ENCODE results near the gene HSD17B12. TPM values are rescaled to one million over a fixed set of nuclear protein-coding genes. Genes with fewer than 3 reads are reported as not detected.

The HSD17B12 gene
- total and polyA plus RNA-seq, 7 experiments from 2014 or later, result 20.3 to 39.5 (median 24.7) TPM

GRCh38 chr11:43892851-43893250 lies 212.3 kb downstream of the HSD17B12 start:
- H3K27ac ChIP-seq (ENCODE audit: low read depth, low read length), result no peak overlapping the region
- ChIA-PET CTCF (no interaction called here), POLR2A (no interaction called here)
- H3K4me1 Mint-ChIP-seq, result peaks cover 2 to 23% (median 15%) of the 10 kb centered on the region in 7 donors
- peaks cover 12 to 85% (median 14%) of the 10 kb centered on the region in 3 experiments for H3K36me3 ChIP-seq (ENCODE audit: control insufficient read depth in 2 of 3, insufficient read depth in 3 of 3, low read length in 3 of 3)
- H3K27me3 Mint-ChIP-seq, result no peaks in the 10 kb centered on the region
- H3K9me3 Mint-ChIP-seq, result no peaks in the 10 kb centered on the region
- no peaks in the 10 kb centered on the region for H3K9me3 ChIP-seq (ENCODE audit: control insufficient read depth in 2 of 3, low read length in 3 of 3)
- no peak for DNase-seq
- intact Hi-C loops (cut with micrococcal nuclease), result loop anchor here in 1 of 2 donors (10.0 kb wide), 1 partner anchor 172 kb away; the partner anchor contains the start of gene ACCS
- no peaks in the 10 kb centered on the region for H3K4me1 ChIP-seq (ENCODE audit: control insufficient read depth in 2 of 2, insufficient read depth in 2 of 2, low read length in 2 of 2)
- H3K27me3 ChIP-seq (ENCODE audit: control insufficient read depth in 2 of 2, insufficient read depth in 2 of 2, low read length in 2 of 2), result no peaks in the 10 kb centered on the region
- H3K27ac Mint-ChIP-seq, result no peak overlapping the region
- no peak overlapping the region for H3K4me3 Mint-ChIP-seq
- peaks cover 16 to 73% (median 33%) of the 10 kb centered on the region in 5 donors for H3K36me3 Mint-ChIP-seq
- no peak overlapping the region for H3K4me3 ChIP-seq (ENCODE audit: low read length)
- ATAC-seq, result no peak

- Histone ChIP-seq H3K9me3 (ENCODE audit: control insufficient read depth in 2 of 3, low read length in 3 of 3) (no peaks in the 10 kb centered on the region), H3K4me3 (ENCODE audit: low read length) (no peak overlapping the region), H3K27ac (ENCODE audit: low read depth, low read length) (no peak overlapping the region), H3K36me3 (ENCODE audit: control insufficient read depth in 2 of 3, insufficient read depth in 3 of 3, low read length in 3 of 3) (peaks cover 12 to 88% (median 27%) of the 10 kb centered on the region in 3 experiments), H3K27me3 (ENCODE audit: control insufficient read depth in 2 of 2, insufficient read depth in 2 of 2, low read length in 2 of 2) (no peaks in the 10 kb centered on the region), H3K4me1 (ENCODE audit: control insufficient read depth in 2 of 2, insufficient read depth in 2 of 2, low read length in 2 of 2) (no peaks in the 10 kb centered on the region)
- Mint-ChIP-seq H3K9me3 (no peaks in the 10 kb centered on the region), H3K27ac (peak overlapping the region in 1 of 9 donors; percentile 59), H3K4me3 (no peak overlapping the region), H3K36me3 (peaks cover 25 to 78% (median 31%) of the 10 kb centered on the region in 5 donors), H3K4me1 (peaks cover 2 to 23% (median 15%) of the 10 kb centered on the region in 7 donors), H3K27me3 (no peaks in the 10 kb centered on the region)
- CTCF ChIA-PET, result no interaction called here
- DNase-seq, result no peak
- POLR2A ChIA-PET, result no interaction called here
- no peak for ATAC-seq
- intact Hi-C loops (cut with micrococcal nuclease), result loop anchor here in 1 of 2 donors (10.0 kb wide), 1 partner anchor 170 kb away; the partner anchor contains the start of gene ACCS
These were observed 214.0 kb downstream of the HSD17B12 start for GRCh38 chr11:43894546-43894945.

GRCh38 chr11:43895601-43896000 lies 215.1 kb downstream of the HSD17B12 start:
- ATAC-seq, result no peak
- no peaks in the 10 kb centered on the region for H3K27me3 Mint-ChIP-seq
- no peak overlapping the region for H3K4me3 Mint-ChIP-seq
- no peak overlapping the region for H3K27ac ChIP-seq (ENCODE audit: low read depth, low read length)
- ChIA-PET POLR2A (no interaction called here), CTCF (no interaction called here)
- intact Hi-C loops (cut with micrococcal nuclease), result loop anchor here in 1 of 2 donors (10.0 kb wide), 1 partner anchor 169 kb away; the partner anchor contains the start of gene ACCS
- DNase-seq, result no peak
- H3K9me3 Mint-ChIP-seq, result no peaks in the 10 kb centered on the region
- no peaks in the 10 kb centered on the region for H3K27me3 ChIP-seq (ENCODE audit: control insufficient read depth in 2 of 2, insufficient read depth in 2 of 2, low read length in 2 of 2)
- H3K36me3 ChIP-seq (ENCODE audit: control insufficient read depth in 2 of 3, insufficient read depth in 3 of 3, low read length in 3 of 3), result peaks cover 10 to 86% (median 27%) of the 10 kb centered on the region in 3 experiments
- H3K4me1 Mint-ChIP-seq, result peaks cover 0 to 15% (median 9%) of the 10 kb centered on the region in 7 donors
- no peaks in the 10 kb centered on the region for H3K9me3 ChIP-seq (ENCODE audit: control insufficient read depth in 2 of 3, low read length in 3 of 3)
- no peaks in the 10 kb centered on the region for H3K4me1 ChIP-seq (ENCODE audit: control insufficient read depth in 2 of 2, insufficient read depth in 2 of 2, low read length in 2 of 2)
- H3K27ac Mint-ChIP-seq, result no peak overlapping the region
- H3K36me3 Mint-ChIP-seq, result peaks cover 20 to 72% (median 27%) of the 10 kb centered on the region in 5 donors
- H3K4me3 ChIP-seq (ENCODE audit: low read length), result no peak overlapping the region

DNA sequence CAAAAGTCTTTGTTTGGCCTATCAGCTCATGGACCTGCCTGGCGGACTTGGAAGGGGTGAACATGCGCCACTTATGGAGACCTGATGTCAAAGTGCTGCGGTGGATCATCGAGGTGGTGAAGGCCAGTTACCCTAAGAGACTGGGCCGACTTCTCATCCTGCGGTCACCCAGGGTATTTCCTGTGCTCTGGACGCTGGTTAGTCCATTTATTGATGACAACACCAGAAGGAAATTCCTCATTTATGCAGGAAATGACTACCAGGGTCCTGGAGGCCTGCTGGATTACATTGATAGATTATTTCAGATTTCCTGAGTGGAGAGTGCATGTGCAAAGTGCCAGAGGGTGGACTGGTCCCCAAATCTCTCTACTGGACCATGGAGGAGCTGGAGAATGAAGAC lies 218.0 kb downstream of the HSD17B12 start:
- CTCF ChIA-PET, result no interaction called here
- Histone ChIP-seq H3K27ac (ENCODE audit: low read depth, low read length) (no peak overlapping the region), H3K27me3 (ENCODE audit: control insufficient read depth in 2 of 2, insufficient read depth in 2 of 2, low read length in 2 of 2) (no peaks in the 10 kb centered on the region)

GRCh38 chr11:43899094-43899493 lies 218.6 kb downstream of the HSD17B12 start:
- no peaks in the 10 kb centered on the region for H3K27me3 Mint-ChIP-seq
- H3K9me3 Mint-ChIP-seq, result no peaks in the 10 kb centered on the region
- Histone ChIP-seq H3K4me3 (ENCODE audit: low read length) (no peak overlapping the region), H3K27ac (ENCODE audit: low read depth, low read length) (no peak overlapping the region), H3K9me3 (ENCODE audit: control insufficient read depth in 2 of 3, low read length in 3 of 3) (no peaks in the 10 kb centered on the region), H3K36me3 (ENCODE audit: control insufficient read depth in 2 of 3, insufficient read depth in 3 of 3, low read length in 3 of 3) (peaks cover 14 to 88% (median 29%) of the 10 kb centered on the region in 3 experiments), H3K27me3 (ENCODE audit: control insufficient read depth in 2 of 2, insufficient read depth in 2 of 2, low read length in 2 of 2) (no peaks in the 10 kb centered on the region), H3K4me1 (ENCODE audit: control insufficient read depth in 2 of 2, insufficient read depth in 2 of 2, low read length in 2 of 2) (no peaks in the 10 kb centered on the region)
- no peak for DNase-seq
- peaks cover 0 to 19% (median 5%) of the 10 kb centered on the region in 7 donors for H3K4me1 Mint-ChIP-seq
- ChIA-PET CTCF (no interaction called here), POLR2A (no interaction called here)
- peaks cover 19 to 83% (median 41%) of the 10 kb centered on the region in 5 donors for H3K36me3 Mint-ChIP-seq
- no peak overlapping the region for H3K4me3 Mint-ChIP-seq
- ATAC-seq, result no peak
- intact Hi-C loops (cut with micrococcal nuclease), result loop anchor here in 1 of 2 donors (10.0 kb wide), 1 partner anchor 166 kb away; the partner anchor contains the start of gene ACCS
- no peak overlapping the region for H3K27ac Mint-ChIP-seq

More for the DNA sequence above, 218.0 kb downstream of the HSD17B12 start:
- ATAC-seq, result no peak
- Mint-ChIP-seq H3K9me3 (no peaks in the 10 kb centered on the region), H3K4me1 (peaks cover 0 to 18% (median 5%) of the 10 kb centered on the region in 7 donors), H3K36me3 (peaks cover 19 to 80% (median 37%) of the 10 kb centered on the region in 5 donors), H3K27me3 (no peaks in the 10 kb centered on the region), H3K4me3 (no peak overlapping the region), H3K27ac (no peak overlapping the region)
- peaks cover 14 to 88% (median 29%) of the 10 kb centered on the region in 3 experiments for H3K36me3 ChIP-seq (ENCODE audit: control insufficient read depth in 2 of 3, insufficient read depth in 3 of 3, low read length in 3 of 3)
- POLR2A ChIA-PET, result no interaction called here
- intact Hi-C loops (cut with micrococcal nuclease), result loop anchor here in 1 of 2 donors (10.0 kb wide), 1 partner anchor 166 kb away; the partner anchor contains the start of gene ACCS
- H3K4me3 ChIP-seq (ENCODE audit: low read length), result no peak overlapping the region
- no peaks in the 10 kb centered on the region for H3K4me1 ChIP-seq (ENCODE audit: control insufficient read depth in 2 of 2, insufficient read depth in 2 of 2, low read length in 2 of 2)
- H3K9me3 ChIP-seq (ENCODE audit: control insufficient read depth in 2 of 3, low read length in 3 of 3), result no peaks in the 10 kb centered on the region
- no peak for DNase-seq

- Histone ChIP-seq H3K4me3 (ENCODE audit: low read length) (no peak overlapping the region), H3K36me3 (ENCODE audit: control insufficient read depth in 2 of 3, insufficient read depth in 3 of 3, low read length in 3 of 3) (peaks cover 14 to 80% (median 29%) of the 10 kb centered on the region in 3 experiments), H3K4me1 (ENCODE audit: control insufficient read depth in 2 of 2, insufficient read depth in 2 of 2, low read length in 2 of 2) (no peaks in the 10 kb centered on the region), H3K27me3 (ENCODE audit: control insufficient read depth in 2 of 2, insufficient read depth in 2 of 2, low read length in 2 of 2) (no peaks in the 10 kb centered on the region), H3K27ac (ENCODE audit: low read depth, low read length) (no peak overlapping the region), H3K9me3 (ENCODE audit: control insufficient read depth in 2 of 3, low read length in 3 of 3) (no peaks in the 10 kb centered on the region)
- ChIA-PET POLR2A (no interaction called here), CTCF (no interaction called here)
- peaks cover 0 to 23% (median 12%) of the 10 kb centered on the region in 7 donors for H3K4me1 Mint-ChIP-seq
- H3K9me3 Mint-ChIP-seq, result no peaks in the 10 kb centered on the region
- H3K36me3 Mint-ChIP-seq, result peaks cover 13 to 72% (median 50%) of the 10 kb centered on the region in 5 donors
- no peaks in the 10 kb centered on the region for H3K27me3 Mint-ChIP-seq
- H3K27ac Mint-ChIP-seq, result no peak overlapping the region
- intact Hi-C loops (cut with micrococcal nuclease), result no loop called here
- no peak overlapping the region for H3K4me3 Mint-ChIP-seq
- ATAC-seq (no peak), DNase-seq (no peak)
These were observed 221.0 kb downstream of the HSD17B12 start for GRCh38 chr11:43901551-43901950.

- ChIA-PET CTCF (no interaction called here), POLR2A (no interaction called here)
- Mint-ChIP-seq H3K27me3 (no peaks in the 10 kb centered on the region), H3K27ac (no peak overlapping the region), H3K4me1 (peaks cover 4 to 34% (median 19%) of the 10 kb centered on the region in 7 donors), H3K9me3 (no peaks in the 10 kb centered on the region), H3K36me3 (peaks cover 15 to 74% (median 55%) of the 10 kb centered on the region in 5 donors), H3K4me3 (no peak overlapping the region)
- Histone ChIP-seq H3K4me3 (ENCODE audit: low read length) (no peak overlapping the region), H3K4me1 (ENCODE audit: control insufficient read depth in 2 of 2, insufficient read depth in 2 of 2, low read length in 2 of 2) (no peaks in the 10 kb centered on the region), H3K27me3 (ENCODE audit: control insufficient read depth in 2 of 2, insufficient read depth in 2 of 2, low read length in 2 of 2) (no peaks in the 10 kb centered on the region), H3K9me3 (ENCODE audit: control insufficient read depth in 2 of 3, low read length in 3 of 3) (no peaks in the 10 kb centered on the region), H3K27ac (ENCODE audit: low read depth, low read length) (no peak overlapping the region), H3K36me3 (ENCODE audit: control insufficient read depth in 2 of 3, insufficient read depth in 3 of 3, low read length in 3 of 3) (peaks cover 14 to 74% (median 26%) of the 10 kb centered on the region in 3 experiments)
- no peak for ATAC-seq
- intact Hi-C loops (cut with micrococcal nuclease), result no loop called here
- no peak for DNase-seq
These were observed 222.5 kb downstream of the HSD17B12 start for GRCh38 chr11:43903078-43903477.
